Stimulated activated CD4-positive, alpha-beta T cell treated with anti-CD3 and anti-CD28 coated beads, TNF-alpha, amount 100 ng/mL, for 4 hours (primary cell): ENCODE data around the gene WLS.
"Not testable (repeated sequence)": the region's sequence is repeated elsewhere in the genome, so short reads cannot be mapped to it uniquely, and the experiment has no call there.

Source experiments
- DNase-seq, 3 experiments: peaks; one replicate each; pipeline ENCODE4 v3.0.0-alpha.2; 2020; ENCODE audit warnings: low read depth in 3 of 3

Gene WLS

DNA sequence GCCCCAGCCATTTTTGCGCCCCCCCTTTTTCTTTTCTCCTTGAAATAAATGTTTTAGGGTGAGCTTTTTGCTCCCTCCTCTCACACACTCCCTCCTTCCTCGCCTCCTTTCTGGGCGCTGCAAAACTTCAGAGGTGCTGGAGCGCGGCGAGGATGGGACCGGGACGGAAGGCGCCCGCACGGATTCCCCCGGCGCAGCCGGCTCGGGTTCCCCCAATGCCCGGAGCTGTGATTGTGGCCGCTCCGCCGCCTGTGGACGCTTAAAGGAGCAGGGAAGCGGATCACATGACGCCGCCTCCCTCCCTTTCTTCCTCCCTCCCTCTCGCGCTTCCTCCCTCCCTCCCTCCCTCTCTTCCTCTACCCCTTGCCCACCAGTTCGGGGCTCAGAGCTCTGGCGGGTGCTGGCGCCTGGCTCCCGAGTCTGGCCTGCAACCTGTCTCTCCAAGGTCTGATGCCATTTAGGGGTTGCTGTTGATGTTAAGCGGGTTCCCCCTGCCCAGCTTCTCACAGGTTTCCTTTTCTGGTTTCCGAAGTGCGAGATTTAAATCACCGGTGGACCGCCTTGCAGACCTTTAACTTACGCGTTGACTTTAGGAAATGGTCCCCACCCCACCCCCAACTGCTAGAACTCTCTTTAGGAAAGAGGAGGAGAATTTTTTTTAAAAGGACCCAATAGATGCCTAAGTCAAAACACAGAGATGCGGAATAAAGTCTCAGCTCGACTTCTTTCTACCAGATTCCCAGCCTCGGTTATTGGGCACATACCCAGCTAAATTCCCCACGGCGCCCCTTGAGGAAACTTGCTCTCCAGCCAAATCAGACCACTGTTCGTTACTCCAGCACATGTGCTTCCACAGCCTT, at the start of gene WLS:
Gene WLS, minus strand, starts transcription at position 235 of the 860 bp plus-strand sequence. Its CDS starts 224 bp downstream, at position 11.
- no peak for DNase-seq

DNA sequence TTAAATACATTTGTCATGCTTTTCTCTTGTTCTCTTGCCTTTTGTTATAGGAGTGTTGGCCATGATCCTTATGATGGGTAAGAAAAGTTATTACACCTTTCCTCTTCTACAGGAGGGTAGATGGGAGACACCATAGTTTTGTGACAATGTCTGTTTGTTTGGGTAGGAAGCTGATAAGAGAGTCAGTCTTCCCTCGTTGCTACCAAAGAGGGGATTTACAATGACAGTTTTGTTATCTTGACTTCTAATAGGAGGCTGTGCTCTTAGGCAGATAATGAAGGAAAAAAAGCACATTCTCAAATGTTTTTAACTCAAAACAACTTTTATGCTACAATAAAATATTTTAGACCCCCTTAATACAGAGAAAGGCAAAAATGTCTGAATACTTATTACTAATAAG, 48.0 kb upstream of the WLS start:
- DNase-seq: no peak

DNA sequence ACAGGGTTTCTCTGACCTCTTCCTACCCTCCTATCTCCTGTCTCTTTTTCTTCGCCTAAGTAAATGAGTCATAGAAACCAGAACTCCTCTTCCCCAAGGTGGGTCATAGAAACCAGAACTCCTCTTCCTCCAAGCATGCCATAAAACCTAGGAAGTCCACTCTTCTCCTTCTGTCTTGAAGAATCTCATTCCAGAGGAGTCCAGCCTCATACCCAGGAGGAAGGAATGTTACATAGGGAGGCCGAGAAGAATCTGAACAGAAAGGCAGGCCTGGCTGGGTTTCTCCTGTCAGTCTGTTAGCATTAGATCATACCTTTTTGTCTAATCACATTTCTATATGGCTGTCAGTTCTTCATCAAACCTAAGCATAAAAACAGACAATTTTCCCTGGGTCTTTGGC, 47.5 kb upstream of the WLS start:
- DNase-seq: no peak

DNA sequence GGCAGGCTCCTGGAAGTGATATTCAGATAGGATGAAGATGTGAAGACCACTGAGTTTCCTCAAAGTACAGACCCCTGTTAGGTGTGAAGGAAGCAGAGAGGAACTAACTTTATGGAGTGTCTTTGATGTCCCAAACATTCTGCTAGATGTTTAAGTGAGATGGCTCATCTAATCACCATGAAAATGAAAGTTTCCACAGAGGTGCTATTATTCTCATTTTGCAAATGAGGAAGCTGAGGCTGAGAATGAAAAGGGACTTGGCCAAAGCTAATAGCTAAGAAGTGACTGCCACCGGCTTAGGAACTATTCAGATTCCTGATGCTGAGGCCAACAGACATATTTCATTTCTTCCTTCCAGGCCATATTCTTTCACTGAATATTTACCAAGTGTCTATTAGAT, 45.9 kb upstream of the WLS start:
- DNase-seq: no peak

DNA sequence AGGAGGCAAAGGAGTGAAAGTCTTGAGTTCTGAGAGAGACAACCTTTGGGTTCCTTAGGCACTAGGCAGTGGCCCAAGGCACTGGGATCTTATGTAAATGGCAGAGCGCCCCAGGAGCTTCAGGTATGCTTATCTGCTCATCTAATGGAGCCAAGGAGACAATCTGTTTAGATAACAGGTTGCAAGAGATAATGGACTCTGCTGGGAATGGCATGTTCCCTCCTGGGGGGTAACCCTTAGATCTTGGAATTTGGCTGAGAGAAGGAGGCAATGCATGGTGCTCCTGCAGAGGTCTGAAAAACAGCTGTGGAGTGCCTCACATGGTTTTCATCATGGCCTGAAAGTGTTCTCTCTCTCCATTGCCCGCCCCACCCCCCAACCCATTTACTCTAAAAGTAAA, 44.1 kb upstream of the WLS start:
- no peak for DNase-seq

DNA sequence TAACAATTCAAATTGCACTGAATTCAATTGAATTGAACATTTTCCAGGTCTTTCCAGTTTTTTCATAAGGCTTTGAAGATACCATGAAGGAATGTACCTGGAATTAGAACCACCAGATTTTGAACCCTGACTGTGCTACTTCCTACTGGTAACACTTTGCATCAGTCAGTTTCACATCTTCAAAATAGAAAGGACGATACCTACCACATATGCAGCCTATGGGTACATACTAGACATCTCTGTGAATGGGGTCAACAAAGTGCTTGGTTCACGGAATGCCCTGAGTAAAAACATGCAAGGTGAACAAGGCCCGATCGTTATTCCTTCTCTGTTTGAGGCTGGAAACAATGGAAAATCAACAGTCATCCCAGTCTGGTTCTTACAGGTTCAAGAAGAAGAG, 41.2 kb upstream of the WLS start:
- DNase-seq: no peak

DNA sequence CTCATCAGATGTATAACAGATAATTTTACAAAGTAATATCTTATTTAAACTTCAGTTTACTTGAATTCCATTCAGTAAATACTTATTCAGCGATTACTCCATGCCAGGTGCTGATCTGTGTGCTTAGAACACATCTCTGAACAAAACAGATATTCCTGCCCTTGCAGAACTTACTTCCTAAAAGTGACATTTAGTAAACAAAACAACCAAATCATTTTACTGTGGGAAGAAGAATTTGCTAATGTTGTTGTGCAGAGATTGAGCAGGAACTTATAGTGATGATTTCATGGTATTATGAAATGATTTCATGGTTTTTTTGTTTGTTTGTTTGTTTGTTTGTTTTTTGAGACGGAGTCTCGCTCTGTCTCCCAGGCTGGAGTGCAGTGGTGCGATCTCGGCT, 39.3 kb upstream of the WLS start:
- DNase-seq: no peak

DNA sequence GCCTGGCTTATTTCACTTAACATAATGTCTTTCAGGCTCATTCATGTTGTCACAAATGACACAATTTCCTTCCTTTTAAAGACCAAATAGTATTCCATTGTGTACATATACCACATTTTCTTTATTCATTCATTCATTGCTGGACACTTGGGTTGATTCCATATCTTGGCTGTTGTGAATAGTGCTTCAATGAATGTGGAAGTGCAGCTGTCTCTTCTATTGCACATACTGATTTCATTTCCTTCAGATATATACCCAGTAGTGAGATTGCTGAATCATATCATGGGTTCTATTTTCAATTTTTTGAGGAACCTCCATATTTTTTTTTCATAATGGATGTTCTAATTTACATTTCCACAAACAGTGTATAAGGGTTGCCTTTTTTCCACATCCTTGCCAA, 38.6 kb upstream of the WLS start:
- DNase-seq: no peak

DNA sequence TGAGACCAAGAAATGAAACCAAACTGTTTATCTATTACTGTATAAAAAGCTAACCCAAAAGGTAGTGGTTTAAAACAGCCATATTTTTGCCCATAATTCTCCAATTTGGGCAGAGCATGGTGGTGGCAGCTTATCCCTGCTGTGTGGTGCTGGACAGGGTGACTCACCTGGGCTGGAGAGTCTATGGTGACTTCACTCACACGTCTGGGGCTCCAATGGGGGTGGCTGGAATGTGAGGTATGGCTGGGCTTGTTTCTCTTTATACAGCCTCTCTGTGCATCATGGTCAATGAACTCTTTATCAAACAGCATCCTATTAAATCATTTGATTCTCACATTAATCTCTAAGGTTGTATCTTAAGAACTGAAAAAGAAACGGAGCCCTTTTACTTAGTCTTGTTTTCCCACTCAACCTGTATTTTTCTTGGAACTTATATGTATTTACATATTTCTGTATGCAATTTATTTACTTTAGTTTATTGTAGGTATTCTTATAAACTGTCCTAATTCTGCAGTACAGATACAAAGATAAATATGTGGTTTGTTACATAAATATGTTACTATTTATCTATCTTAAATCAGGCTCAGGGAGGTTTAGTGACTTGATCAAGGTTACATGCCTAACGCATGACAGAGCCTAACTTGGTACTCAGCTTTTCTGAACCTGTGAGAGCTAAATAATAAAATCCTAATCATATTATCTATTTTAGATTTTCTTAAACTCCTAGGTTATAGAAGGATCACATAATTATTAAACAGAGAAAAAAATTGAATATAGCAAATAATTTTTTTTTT, 37.5 kb upstream of the WLS start:
- DNase-seq: no peak

DNA sequence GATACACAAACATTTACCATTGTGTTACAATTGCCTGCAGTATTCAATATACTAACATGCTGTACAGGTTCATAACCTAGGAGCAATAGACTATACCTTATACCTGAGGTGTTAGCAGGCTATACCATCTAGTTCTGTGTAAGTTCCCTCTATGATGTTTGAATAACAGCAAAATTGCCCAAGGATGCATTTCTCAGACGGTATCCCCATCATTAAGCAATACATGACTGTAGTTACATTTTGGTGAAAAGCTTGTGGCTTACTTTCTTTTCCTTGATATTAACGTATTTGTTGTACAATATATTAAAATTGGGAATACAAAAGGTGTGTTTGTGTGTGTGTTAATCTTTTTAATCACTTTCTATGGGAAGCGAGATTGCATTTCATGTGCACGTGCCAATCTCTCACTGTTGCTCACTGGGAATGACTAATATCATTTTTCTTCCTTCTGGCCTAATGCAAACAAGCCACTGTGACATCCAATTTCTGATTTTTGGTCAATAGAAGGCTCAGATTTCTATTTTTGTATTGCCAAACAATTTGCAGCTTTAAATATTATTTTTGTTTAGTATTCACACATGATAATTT, 36.7 kb upstream of the WLS start:
- no peak for DNase-seq

DNA sequence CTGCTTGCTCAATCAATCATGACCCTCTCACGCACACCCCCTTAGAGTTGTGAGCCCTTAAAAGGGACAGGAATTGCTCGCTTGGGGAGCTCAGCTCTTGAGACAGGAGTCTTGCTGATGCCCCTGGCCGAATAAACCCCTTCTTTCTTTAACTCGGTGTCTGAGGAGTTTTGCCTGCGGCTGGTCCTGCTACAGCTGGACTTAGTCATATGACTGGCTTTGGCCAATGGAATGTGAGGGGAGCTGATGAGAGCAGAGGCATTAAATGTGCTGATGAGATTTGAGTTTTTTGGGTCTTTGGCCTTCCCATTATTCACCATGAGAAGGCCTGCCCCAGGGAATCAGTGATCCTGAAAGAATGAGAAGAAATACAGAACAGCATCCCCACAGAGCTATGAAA, 24.5 kb upstream of the WLS start:
- DNase-seq: not testable (repeated sequence)

DNA sequence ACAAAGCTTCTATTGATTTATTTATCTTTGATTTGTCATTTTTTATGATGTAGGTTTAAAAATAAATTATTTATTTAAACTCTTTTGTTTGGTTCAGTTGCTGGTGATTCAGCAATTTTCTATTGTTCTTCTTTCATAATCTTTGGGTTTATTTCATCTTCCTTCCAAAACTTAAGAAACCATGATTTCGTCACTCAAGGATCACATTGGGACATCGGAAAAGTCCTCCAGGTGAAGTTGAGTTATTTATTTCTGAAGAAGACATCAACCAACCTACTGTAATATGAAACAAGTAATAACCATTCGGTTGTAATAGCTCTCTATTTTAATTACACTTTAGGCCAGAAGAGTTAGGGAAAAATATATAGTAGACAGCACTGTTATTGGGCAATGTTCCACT, 23.0 kb upstream of the WLS start:
- DNase-seq: no peak

DNA sequence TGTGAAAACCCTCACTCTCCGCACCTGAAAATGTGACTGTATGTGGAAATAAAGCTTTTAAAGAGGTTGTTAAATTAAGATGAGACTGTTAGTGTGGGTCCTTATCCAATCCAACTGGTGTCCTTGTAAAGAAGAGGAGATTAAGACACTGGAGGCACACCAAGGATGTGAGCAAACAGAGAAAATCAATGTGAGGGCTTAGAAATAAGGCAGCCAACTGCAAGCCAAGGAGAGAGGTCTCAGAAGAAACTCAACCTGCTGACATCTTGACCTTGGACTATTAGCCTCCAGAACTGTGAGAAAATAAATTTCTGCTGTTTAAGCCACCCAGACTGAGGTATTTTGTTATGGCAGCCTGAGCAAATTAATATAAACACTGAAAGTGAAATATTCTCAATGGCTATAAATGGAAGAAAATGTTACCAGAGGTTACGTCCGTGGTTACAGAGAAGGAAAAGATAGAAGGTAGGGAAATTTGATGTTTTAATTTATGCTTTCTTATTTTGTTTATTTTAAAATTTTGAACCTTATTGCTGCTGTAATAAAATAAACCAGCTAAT, 22.4 kb upstream of the WLS start:
- DNase-seq: no peak

DNA sequence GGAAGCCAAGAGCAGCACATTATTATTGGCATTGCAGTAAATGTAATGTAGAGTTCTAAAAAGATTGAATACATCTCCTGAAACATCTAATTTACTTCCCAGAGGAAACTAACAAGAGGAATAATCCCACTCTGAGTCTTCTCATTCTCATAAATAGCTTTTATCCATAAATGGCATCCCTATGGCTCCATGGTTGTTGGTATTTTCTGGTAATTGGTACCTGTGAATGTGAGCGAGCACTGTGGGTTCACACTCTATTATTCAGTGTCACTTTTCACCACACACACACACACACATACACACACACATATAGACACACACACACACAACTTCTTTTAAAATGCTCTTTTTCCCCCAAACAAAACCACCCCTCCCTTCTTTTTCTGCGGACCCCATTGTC, 4.7 kb upstream of the WLS start:
- no peak for DNase-seq

DNA sequence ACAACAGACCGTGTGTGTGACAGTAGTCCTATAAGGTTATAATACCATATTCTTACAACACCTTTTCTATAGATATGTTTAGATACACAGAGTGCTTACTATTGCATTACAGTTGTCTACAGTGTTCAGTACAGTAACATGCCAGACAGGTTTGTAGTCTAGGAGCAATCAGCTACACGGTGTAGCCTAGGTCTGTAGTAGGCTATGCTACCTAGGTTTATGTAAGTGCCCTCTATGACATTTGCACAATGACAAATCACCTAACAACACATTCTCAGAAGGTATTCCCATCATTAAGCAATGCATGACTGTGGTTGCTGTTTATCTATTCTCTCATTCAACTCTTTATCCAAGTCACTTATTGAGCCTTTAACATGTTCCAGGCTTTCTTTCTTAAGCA, 1.8 kb upstream of the WLS start:
- DNase-seq: no peak

DNA sequence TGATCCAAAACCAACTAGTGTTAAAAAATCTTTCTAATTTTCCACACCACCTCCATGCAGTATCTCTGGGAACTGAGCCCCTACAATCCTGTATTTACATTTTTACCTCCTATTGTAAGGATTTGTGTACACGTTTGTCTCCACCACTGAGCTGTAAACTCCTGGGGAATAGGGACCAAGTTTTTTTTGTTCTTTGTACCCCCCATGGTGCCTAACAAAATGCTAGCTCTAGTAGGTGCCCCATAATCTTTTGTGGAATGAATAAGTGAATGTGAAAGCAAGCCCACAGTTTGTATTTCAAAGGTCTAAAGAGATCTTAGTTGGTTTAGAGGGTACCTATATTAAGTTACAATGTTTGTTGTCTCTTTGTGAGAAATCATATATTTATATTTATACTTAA, 879 bp upstream of the WLS start:
- no peak for DNase-seq

DNA sequence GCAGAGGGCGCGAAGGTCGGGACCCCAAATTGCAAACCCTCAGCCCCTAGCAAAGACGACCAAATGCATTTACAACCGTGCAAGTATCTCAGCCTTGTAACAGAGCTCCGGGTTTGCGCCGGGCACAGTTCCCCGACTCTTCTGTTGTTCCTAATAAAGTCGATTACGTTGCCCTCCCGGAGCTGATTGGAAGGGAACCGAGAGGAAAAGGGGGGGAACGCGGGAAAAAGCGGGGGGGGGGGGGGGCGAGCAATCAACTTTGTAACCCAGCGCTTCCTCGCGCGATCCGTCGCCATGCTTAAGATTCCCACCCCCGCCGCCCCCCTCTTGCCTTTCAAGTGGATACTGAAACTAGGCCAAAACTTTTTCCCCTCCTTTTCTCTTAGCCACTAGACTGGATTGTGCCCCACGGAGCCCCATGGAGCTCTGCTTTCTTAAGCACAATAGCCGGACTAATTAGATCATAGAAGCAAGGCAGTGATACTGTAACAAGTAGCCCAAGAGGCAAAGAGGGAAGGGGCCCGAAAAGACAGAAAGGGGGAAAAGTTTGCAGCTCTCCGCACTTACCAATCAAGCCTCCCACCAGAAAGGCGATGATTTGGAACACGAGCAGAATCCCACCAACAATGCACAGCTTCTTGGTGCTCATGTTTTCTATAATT, 565 bp downstream of the WLS start:
- DNase-seq: no peak

DNA sequence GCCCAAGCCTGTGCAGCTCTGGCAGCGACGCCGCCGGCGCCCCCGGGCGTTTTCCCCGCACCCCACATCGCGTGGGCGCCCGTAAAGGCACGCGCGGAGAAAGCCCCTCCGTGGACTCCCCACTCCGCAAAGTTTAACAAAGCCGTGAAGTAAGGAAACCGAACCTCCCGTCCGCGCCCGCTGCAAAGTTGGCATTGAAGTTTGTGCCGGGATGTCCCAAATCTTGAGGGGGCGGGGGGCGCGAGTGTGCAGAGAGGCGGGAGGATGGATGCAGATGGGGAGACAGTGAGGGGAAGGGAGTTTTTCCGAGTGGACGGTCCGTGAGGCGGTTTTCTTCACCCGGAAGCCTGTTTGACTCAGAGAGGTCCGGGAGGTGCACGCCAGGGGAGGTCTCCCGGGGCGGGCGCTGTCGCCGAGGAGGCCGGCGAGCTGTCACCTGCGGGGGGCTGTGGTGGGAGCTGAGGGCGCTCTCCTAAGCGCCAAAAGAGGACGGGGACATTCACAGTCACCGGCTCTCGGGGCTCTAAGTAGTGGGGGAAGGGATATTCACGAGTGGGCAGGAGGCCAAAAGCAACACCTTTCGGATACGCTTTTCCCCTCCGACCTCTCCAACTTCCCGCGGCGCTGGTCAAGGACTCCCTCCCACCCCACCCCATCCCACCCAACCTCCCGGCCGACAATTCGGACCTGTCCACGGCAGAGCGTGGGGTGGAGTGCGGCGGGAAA, 1.3 kb downstream of the WLS start:
- DNase-seq: no peak

DNA sequence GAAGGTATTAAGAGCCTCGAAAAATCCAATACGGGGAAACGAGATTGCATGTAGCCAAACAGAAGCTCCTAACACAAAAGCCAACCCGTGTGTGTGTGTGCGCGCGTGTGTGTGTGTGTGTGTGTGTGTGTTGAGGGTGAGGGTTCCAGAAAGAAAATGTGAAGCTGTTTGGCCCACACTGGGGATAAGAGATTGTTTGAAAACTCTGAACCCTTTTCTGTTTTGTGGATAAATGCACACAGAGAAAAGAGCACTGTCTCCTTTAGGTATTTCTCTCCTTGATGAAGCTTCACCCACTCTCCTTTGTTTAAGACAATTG, 1.9 kb downstream of the WLS start:
- no peak for DNase-seq

DNA sequence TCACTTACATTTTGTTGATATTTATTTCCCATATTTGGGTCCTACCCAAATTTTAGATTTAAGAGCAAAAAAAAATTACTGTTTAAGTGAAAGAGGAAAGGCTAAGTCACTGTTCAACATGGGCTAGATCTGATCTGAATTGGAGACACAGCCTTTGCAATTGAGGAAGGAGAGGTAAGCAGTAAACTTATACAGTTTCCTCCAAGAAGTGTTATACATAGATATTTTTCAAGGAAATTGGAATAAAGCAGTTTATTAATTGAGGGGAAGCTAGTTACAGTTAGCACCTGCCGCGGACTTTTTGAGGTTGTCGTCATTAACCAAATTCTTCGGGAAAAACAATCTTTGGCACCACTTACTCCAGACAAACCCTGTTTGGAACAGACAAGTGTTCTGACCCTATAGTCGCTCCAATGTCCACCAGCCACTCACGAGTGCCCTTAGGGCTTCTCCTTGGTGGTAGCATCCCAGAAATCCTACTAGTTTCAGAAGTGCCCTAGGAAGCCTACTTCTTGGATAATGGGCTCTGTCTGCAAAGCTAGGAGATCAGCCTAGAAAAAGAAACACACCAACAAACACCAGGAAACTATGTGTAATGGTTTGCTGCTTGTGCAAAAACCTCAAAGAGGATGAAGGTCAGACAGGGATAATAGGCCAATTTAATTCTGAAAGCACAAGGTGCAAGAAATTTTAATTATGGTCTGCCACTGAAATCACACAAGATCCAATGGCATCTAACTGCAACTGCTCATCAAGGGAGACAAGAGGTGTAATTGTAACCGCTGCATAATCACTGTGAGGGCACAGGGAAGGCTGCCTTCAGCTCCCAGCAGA, 2.5 kb downstream of the WLS start:
- no peak for DNase-seq

DNA sequence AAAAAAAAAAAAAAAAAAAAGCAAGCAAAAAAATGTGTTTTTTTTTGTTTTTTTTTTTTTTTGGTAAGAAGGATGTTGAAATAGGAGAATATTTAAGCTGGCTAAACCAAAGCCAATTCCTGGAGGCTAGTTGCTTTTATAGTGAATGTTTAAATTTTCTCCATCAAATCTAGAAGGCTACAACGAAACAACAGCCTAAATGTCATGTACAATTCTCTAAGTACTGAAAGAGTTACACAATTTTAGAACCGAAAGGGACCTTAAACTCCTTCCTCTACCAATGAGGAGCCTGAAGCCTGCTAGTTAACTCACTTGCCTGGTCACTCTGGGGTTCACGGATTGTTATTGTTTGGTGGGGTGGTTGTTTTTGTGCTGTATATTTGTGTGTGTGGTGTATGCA, 3.5 kb downstream of the WLS start:
- no peak for DNase-seq
